Activated T-cell treated with anti-CD3 and anti-CD28 coated beads, Interleukin-2, amount 50 U/mL, for 4 hours (primary cell): Measurements from ENCODE around the gene TMEM154. TPM values are rescaled to one million over a fixed set of nuclear protein-coding genes. Genes with fewer than 3 reads are reported as not detected.

ENCODE experiments used
- ATAC-seq, 2 donors: fragments of 200-7000 bp; cut with Tn5 transposase; one replicate each; pipeline ENCODE4 v1.10.0; 2021
- DNase-seq: peaks from one replicate; pipeline ENCODE4 v3.0.0-alpha.2; 2020
- H3K27me3 Mint-ChIP-seq: one replicate; pipeline ENCODE4 v1.8.0; 2021; ENCODE audit warnings: low read depth, mixed read lengths
- H3K36me3 Mint-ChIP-seq: one replicate; pipeline ENCODE4 v1.8.0; 2022; ENCODE audit warnings: mixed read lengths; ENCODE audit not compliant: insufficient read depth
- H3K4me1 Mint-ChIP-seq: one replicate; pipeline ENCODE4 v1.8.0; 2021; ENCODE audit warnings: low read depth, mixed read lengths
- H3K4me3 Mint-ChIP-seq: one replicate; pipeline ENCODE4 v1.8.0; 2021; ENCODE audit warnings: mild to moderate bottlenecking, moderate library complexity, mixed read lengths
- H3K9me3 Mint-ChIP-seq: one replicate; pipeline ENCODE4 v1.8.0; 2021; ENCODE audit warnings: mixed read lengths
- total RNA-seq, 3 donors: library from RNA; stranded (reverse); gene quantifications; one replicate each; pipeline ENCODE4 v1.2.1, GENCODE V29; 2021

The TMEM154 gene
- total RNA-seq, 3 donors from 2014 or later: 5.6 to 6.2 (median 6.0) TPM

DNA sequence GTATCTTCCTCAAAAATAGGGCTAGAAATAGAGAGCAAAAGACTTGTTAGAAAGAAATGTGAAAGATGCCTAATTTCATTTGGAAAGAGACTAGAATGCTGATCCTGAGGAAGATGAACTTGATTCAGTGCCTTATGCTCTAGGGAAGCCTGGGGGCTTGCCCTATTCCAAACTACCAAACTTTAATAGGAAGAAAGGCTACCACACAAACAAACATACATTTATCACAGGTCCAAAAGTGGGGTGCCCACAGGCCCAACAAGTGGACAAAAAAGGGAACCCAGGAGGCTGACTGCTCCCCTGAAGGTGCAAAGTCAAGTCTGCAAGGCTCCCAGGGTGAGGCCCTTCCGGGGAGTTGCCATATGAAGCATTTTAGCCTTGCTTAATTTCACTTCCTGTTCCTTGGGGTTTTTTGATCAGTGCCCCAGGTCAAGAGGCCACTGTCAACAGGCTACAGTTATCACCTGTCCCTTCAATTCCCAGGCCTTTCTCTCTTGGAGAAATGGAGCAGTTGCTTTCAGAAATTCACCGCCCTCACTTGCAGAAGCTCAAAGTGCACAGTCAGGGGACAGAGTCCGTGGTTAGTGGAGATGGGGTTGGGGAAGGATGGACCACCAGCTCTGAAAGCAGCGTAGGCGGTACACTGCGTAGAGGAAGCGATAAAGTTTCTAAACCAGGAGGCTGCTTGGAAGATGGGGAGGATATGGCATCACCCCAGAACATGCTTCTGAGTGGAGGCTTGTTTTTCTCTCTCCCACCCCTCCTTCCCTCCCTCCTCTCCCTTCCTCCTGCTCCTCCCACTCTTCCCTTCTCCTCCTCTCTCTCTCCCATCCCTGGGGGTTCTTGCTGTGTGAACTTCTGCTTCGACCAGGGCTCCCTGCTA is 36.4 kb downstream of the TMEM154 start:
- peak; percentile 23 to 32 for ATAC-seq
- no peak overlapping the region for H3K4me3 Mint-ChIP-seq
- no peaks in the 10 kb centered on the region for H3K9me3 Mint-ChIP-seq
- H3K36me3 Mint-ChIP-seq: peaks cover 19% of the 10 kb centered on the region
- DNase-seq: no peak
- no peaks in the 10 kb centered on the region for H3K27me3 Mint-ChIP-seq
- H3K4me1 Mint-ChIP-seq: peaks cover 24% of the 10 kb centered on the region

DNA sequence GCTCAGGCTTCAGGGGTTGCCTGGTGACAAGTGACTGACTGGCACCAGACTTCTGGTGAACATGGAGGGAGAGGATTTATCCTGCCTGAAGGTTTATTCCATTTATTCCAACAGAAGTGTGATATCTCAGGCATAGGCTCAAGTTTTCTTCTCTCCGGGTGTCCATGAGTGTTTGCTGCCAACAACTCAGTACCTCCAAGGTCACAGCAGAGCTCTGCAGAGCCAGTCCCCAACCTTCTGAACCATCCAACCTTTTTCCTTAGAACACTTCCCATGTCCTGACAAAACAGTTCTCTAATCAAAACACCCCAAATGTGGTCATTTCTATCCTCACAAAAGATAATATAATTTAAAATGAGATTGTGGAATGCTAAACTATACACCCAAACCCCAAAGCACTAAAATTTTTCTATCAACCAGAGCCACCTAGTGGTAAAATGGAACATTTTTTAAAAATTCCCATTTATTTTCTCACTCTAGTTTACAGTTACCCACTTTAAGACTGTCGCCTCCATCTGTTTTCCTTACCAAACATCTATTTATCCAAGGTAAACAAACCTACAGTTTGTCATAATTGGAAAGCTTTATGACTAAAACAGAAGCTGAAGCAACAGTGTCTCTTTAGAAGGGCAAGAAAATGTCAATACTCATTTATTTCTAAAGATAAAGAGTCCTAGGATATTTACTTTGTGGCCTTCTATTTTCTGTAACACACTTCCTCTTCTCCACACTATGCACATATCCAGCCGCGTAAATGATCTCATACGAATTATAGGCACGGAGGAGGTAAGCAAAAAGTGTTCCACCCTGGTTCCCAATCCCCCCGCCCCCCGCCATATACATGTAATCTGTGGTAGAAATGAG is 39.5 kb downstream of the TMEM154 start:
- peaks cover 28% of the 10 kb centered on the region for H3K4me1 Mint-ChIP-seq
- no peak for DNase-seq
- H3K36me3 Mint-ChIP-seq: peaks cover 24% of the 10 kb centered on the region
- no peak for ATAC-seq
- no peaks in the 10 kb centered on the region for H3K9me3 Mint-ChIP-seq
- H3K4me3 Mint-ChIP-seq: no peak overlapping the region
- H3K27me3 Mint-ChIP-seq: no peaks in the 10 kb centered on the region

DNA sequence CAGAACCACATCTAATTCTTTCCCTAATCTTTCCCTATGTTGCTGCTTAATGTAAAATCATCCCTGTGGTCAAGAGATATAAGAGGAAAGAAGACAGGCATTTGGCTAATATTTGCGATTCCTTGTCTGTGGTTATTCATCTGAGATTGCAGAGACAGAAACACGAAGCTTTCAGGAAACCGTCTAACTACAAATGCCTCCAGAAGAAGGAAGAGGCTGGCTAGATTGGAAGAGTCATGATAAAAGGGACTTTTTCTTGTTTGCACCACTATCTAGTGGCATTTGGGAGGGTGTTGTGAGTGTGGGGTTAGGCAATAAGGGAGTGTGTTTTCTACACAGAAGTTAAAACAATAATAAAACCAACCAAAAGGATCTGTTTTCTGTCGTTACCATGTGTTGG is 43.9 kb downstream of the TMEM154 start:
- peaks cover 3% of the 10 kb centered on the region for H3K4me1 Mint-ChIP-seq
- no peak overlapping the region for H3K4me3 Mint-ChIP-seq
- H3K9me3 Mint-ChIP-seq: no peaks in the 10 kb centered on the region
- peaks cover 18% of the 10 kb centered on the region for H3K36me3 Mint-ChIP-seq
- H3K27me3 Mint-ChIP-seq: no peaks in the 10 kb centered on the region
- ATAC-seq: no peak
- DNase-seq: no peak

DNA sequence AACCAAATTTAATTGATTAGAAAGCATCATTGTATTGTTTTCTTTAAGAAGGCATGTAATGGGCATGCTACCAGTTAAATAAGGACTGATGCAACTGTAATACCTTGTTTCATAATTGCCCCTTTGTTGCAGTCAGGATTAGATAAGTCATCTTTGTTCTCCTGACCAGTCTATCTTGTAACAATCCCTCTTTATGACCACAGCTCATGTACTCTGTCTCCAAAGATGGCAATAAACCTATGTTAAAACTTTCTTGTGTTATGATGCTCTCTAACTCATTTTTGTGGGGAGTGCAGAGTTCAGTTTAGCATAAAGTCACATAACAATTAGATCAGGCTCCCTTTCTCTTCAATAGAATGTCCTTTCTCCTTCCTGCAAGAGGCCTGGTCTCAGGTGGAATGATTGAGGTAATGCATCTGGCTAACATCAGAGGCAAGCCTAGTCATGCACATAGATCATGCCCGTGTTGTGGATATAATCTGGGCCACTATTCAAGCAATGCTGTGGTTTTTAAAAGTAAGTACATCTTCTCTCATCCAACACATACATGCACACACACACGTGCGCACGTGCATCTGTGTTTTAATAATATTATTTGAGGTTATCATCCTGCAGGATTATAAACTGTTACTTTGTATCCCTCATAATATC is 45.6 kb downstream of the TMEM154 start:
- no peak for DNase-seq
- Mint-ChIP-seq H3K4me3 (no peak overlapping the region), H3K9me3 (no peaks in the 10 kb centered on the region), H3K27me3 (no peaks in the 10 kb centered on the region), H3K4me1 (peaks cover 3% of the 10 kb centered on the region), H3K36me3 (peaks cover 23% of the 10 kb centered on the region)
- no peak for ATAC-seq

DNA sequence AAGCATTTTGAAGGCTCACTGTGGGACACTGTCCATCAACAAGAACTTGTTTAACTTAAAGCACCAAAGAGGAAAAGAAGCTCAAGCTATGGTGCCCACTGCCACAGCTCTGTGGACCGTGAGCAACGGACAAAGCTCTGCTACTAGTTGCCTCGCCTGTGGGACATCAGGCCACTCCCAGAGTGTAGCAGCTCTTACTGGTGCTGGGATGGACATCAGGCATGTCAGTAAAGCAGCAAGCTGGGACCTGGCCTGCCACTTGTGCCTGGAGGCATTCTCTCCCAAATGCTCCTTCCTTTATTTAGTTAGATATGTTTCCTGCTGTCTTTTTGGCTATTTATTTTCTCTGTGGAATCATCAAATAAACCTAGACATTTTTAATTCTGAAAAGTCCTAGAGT is 46.7 kb downstream of the TMEM154 start:
- H3K27me3 Mint-ChIP-seq: no peaks in the 10 kb centered on the region
- H3K9me3 Mint-ChIP-seq: no peaks in the 10 kb centered on the region
- DNase-seq (no peak), ATAC-seq (no peak)
- H3K4me3 Mint-ChIP-seq: no peak overlapping the region
- peaks cover 25% of the 10 kb centered on the region for H3K36me3 Mint-ChIP-seq
- H3K4me1 Mint-ChIP-seq: peaks cover 3% of the 10 kb centered on the region

DNA sequence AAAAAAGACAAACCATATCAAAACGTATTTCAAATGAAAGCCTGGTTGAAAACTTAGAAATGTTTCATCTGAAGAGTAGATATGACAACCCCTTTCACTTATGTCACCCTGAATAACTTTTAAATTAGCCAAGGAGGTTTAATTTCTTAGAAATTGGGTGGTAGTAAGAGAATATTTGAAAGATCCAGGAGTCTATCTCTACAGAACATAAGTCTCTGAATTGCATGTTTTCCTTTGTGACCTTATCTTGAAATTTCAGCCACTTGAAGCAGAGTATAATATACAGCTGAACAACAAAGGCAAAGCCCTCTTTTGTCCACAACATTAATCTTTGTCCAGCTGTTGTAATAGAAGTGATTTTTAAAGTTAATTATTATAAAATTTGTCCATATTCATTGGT is 49.5 kb downstream of the TMEM154 start:
- H3K9me3 Mint-ChIP-seq: no peaks in the 10 kb centered on the region
- no peak for DNase-seq

DNA sequence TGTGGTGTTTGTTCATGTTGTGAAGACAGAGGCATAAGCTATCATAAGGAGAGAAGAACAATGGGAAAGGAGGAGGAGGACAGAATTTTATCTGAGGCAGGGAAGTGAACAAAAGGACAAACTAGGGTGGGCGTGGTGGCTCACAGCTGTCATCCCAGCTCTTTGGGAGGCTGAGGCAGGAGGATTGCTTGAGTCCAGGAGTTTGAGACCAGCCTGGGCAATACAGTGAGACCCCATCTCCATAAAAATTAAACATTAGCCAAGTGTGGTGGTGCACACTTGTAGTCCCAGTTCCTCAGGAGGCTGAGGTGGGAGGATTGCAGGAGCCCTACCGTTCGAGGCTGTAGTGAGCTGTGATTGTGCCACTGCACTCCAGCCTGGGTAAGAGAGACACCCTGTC is 49.9 kb downstream of the TMEM154 start:
- H3K36me3 Mint-ChIP-seq: peaks cover 16% of the 10 kb centered on the region
- H3K4me3 Mint-ChIP-seq: no peak overlapping the region
- DNase-seq (no peak), ATAC-seq (no peak)
- no peaks in the 10 kb centered on the region for H3K27me3 Mint-ChIP-seq
- H3K9me3 Mint-ChIP-seq: no peaks in the 10 kb centered on the region
- no peaks in the 10 kb centered on the region for H3K4me1 Mint-ChIP-seq

More for the DNA sequence above, 49.5 kb downstream of the TMEM154 start:
- H3K4me1 Mint-ChIP-seq: no peaks in the 10 kb centered on the region
- H3K4me3 Mint-ChIP-seq: no peak overlapping the region
- H3K27me3 Mint-ChIP-seq: no peaks in the 10 kb centered on the region
- H3K36me3 Mint-ChIP-seq: peaks cover 16% of the 10 kb centered on the region
- ATAC-seq: no peak

DNA sequence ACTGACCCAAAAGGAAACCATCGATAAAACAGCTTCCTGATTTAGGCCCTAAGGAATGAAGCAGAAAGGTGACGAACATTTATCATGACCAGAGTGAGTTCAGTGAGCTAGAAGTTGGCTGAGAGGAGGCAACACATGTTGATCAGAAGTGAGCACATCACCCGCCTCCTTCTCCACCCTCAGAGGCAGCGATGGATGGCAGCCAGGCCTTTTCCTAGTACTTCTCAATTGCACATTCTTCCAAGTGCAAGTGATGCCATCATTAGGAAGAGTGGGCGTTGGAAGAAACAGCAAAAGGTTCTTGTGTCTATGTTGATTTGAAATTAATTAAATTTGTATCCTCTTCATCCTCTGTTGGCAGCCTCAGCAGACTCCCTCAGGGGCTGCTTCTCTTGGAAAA is 51.7 kb downstream of the TMEM154 start:
- Mint-ChIP-seq H3K4me3 (no peak overlapping the region), H3K36me3 (peaks cover 16% of the 10 kb centered on the region), H3K9me3 (no peaks in the 10 kb centered on the region), H3K4me1 (no peaks in the 10 kb centered on the region), H3K27me3 (no peaks in the 10 kb centered on the region)
- no peak for DNase-seq
- ATAC-seq: no peak

DNA sequence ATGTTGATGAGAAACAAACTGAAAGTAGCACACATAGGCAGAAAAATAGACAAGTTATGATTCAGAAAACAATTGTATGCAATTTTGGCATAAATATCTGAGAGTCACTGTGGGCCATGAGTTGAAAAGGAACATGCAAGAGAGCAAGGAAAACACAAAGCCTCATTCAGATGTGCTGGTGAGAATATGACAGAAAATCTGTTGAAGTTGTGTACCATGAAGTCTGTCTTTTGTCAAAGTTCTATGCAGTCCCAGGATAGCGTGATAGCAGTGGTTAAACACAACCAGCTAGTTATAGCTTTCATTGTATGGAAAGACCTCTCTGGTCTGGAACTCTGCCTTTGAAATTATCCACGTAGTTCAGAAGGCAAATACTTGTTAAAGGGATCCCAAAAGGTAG is 53.0 kb downstream of the TMEM154 start:
- ATAC-seq (no peak), DNase-seq (no peak)
- no peaks in the 10 kb centered on the region for H3K4me1 Mint-ChIP-seq
- H3K9me3 Mint-ChIP-seq: no peaks in the 10 kb centered on the region
- H3K27me3 Mint-ChIP-seq: no peaks in the 10 kb centered on the region
- no peak overlapping the region for H3K4me3 Mint-ChIP-seq
- H3K36me3 Mint-ChIP-seq: peaks cover 12% of the 10 kb centered on the region

DNA sequence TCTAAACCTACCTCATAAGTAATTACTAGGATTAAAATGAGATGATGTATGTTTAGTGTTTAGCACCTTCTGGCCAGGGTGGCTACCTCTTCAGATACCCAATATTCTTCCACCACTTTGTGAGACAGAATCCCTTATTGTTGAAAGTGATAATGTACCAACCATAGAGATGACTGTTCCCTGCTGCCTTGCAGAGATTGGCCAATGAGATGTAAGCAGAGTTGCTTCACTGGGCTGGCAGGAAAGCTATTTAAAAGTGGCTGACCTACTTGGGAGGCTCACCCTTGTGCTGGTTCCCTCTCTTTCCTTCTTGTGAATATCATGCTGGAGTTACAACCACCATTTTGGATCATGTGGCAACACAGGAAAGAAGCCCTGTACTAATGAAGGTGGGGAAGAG is 58.9 kb downstream of the TMEM154 start:
- no peaks in the 10 kb centered on the region for H3K36me3 Mint-ChIP-seq
- H3K4me3 Mint-ChIP-seq: no peak overlapping the region
- DNase-seq (no peak), ATAC-seq (no peak)
- no peaks in the 10 kb centered on the region for H3K4me1 Mint-ChIP-seq
- H3K27me3 Mint-ChIP-seq: peaks cover 2% of the 10 kb centered on the region
- H3K9me3 Mint-ChIP-seq: no peaks in the 10 kb centered on the region

DNA sequence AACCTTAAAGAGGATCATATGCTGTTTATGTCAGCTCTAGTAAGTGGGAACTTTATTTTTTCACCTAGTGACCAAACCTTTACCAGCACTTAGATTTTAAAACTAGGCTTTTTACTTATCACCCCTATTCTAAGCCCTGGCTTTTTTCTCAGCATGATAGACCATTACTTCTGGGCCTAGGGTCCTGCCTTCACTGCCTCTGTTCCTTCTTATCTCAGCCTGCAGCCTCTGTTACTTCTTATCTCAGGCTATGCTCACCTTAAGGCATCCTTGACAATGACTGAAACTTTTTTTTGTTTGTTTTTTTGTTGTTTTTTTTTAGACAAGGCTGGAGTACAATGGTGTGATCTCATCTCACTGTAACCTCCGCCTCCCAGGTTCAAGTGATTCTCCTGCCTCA is 59.6 kb downstream of the TMEM154 start:
- H3K4me3 Mint-ChIP-seq: no peak overlapping the region
- no peaks in the 10 kb centered on the region for H3K36me3 Mint-ChIP-seq
- peaks cover 2% of the 10 kb centered on the region for H3K27me3 Mint-ChIP-seq
- no peaks in the 10 kb centered on the region for H3K4me1 Mint-ChIP-seq
- DNase-seq (no peak), ATAC-seq (no peak)
- no peaks in the 10 kb centered on the region for H3K9me3 Mint-ChIP-seq

DNA sequence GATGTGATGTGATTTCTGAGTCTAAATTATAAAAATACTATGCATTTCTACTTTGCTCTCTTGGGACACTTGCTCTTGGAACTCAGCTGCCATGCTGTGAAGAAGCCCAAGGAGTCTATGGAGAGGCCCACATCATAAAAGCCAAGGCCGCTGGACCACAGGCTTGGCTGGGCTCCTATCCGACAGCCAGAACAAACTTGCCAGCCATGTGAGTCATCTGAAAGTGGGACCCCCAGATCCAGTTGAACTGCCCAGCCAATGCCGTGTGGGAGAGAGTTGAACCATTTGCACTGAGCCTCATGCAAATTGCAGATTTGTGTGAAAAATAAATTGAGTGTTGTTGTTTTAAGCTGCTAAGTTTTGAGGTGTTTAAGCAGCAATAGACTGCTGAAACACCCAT is 60.2 kb downstream of the TMEM154 start:
- ATAC-seq: no peak
- H3K9me3 Mint-ChIP-seq: no peaks in the 10 kb centered on the region
- no peak overlapping the region for H3K4me3 Mint-ChIP-seq

DNA sequence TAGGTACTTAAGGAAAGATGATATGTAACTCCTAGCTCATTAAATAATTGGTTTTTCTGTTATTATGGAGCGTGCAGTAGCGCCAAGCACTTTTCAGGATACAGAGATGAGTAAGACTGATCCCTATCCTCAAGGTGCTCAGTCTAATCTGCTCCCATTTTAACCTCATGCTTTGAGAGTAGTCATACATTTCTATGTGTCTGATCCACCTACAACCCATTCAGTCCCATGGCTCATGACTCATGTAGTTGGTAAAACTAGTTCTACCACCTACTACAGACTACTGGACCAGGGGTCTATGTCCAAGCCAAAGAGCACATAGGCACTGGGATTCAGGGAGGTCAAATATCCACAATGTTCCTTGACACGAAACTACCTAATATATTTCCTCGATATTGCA is 60.8 kb downstream of the TMEM154 start:
- ATAC-seq (no peak), DNase-seq (no peak)
- Mint-ChIP-seq H3K4me3 (no peak overlapping the region), H3K27me3 (peaks cover 7% of the 10 kb centered on the region), H3K36me3 (no peaks in the 10 kb centered on the region), H3K9me3 (no peaks in the 10 kb centered on the region), H3K4me1 (no peaks in the 10 kb centered on the region)

More for the DNA sequence above, 60.2 kb downstream of the TMEM154 start:
- Mint-ChIP-seq H3K36me3 (no peaks in the 10 kb centered on the region), H3K4me1 (no peaks in the 10 kb centered on the region), H3K27me3 (peaks cover 3% of the 10 kb centered on the region)
- DNase-seq: no peak

DNA sequence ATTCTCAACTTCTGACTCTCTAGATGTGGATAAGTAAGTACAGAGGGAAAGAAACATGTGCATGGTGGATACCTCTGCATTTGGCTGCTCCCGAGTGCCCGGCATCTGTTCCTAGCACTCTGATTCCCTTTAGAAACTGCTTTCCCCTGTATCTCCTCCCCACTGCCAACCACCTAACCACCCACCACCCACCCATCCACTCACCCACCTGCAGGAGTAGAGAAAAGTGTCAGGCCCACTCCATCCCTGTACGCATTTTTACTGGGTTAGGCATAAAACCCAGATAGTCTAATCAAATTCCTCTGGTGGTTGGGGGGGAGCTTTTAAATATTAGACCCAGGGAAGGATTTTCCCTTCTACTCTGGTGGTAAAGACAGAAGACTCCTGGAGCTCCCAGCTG is 63.0 kb downstream of the TMEM154 start:
- Mint-ChIP-seq H3K27me3 (peaks cover 7% of the 10 kb centered on the region), H3K36me3 (no peaks in the 10 kb centered on the region), H3K4me3 (no peak overlapping the region), H3K9me3 (no peaks in the 10 kb centered on the region), H3K4me1 (no peaks in the 10 kb centered on the region)
- ATAC-seq (no peak), DNase-seq (no peak)
